Vagina (tissue), 2 donors: ENCODE measurements around the gene GABARAP. TPM values are rescaled to one million over a fixed set of nuclear protein-coding genes. Genes with fewer than 3 reads are reported as not detected.

Experiments
- DNase-seq, 2 donors: peaks; one replicate each; pipeline ENCODE4 v3.0.0-alpha.2; 2017; ENCODE audit errors: extremely low spot score in 2 of 2
- H3K27ac ChIP-seq: fragments of 200-600 bp; sonication (generic); one replicate; pipeline ENCODE4 v1.5.1; 2019
- H3K27me3 ChIP-seq: fragments of 200-600 bp; sonication (generic); one replicate; pipeline ENCODE4 v1.5.1; 2019
- H3K36me3 ChIP-seq, 2 donors: fragments of 200-600 bp; sonication (generic); one replicate each; pipeline ENCODE4 v1.5.1; 2017 to 2019
- H3K4me1 ChIP-seq: fragments of 200-600 bp; sonication (generic); one replicate; pipeline ENCODE4 v1.5.1; 2019
- H3K4me3 ChIP-seq, 2 donors: fragments of 200-600 bp; sonication (generic); 1 replicate in 1 of 2; 2 replicates in 1 of 2; pipeline ENCODE4 v1.5.1; 2016 to 2019
- H3K9me3 ChIP-seq: fragments of 200-600 bp; sonication (generic); one replicate; pipeline ENCODE4 v1.5.1; 2019
- POLR2A ChIP-seq, 2 donors: fragments of 450-650 bp; IDR thresholded peaks; one replicate each; pipeline ENCODE4 v1.6.1; 2017; ENCODE audit warnings: antibody characterized with exemption in 2 of 2, mild to moderate bottlenecking in 2 of 2, moderate library complexity in 2 of 2
- POLR2AphosphoS5 ChIP-seq, 2 donors: sonication (generic); formaldehyde crosslinking; IDR thresholded peaks; one replicate each; pipeline ENCODE4 v1.9.0; 2017; ENCODE audit warnings: antibody characterized with exemption in 2 of 2, mild to moderate bottlenecking in 2 of 2, low read depth in 1 of 2; ENCODE audit not compliant: insufficient read depth in 1 of 2
- intact Hi-C: fragments of 100-400 bp; cut with DNase I; formaldehyde crosslinking; loops from one replicate; pipeline ENCODE4 v1.15.1; 2023
- total RNA-seq: library from RNA; depleted of rRNA; stranded (reverse); fragments of >200 nt; gene quantifications from one replicate; pipeline ENCODE4 v1.2.3, GENCODE V29; 2016
- TF ChIP-seq, protein P1 (sequence below), 3 experiments: fragments of 450-650 bp in 2 of 3; fragments of 200-600 bp in 1 of 3; sonication (generic) in 1 of 3; IDR thresholded peaks; one replicate each; pipeline ENCODE4 v1.5.1; 2017 to 2019; ENCODE audit warnings: antibody characterized with exemption in 3 of 3, mild to moderate bottlenecking in 2 of 3, moderate library complexity in 2 of 3

The GABARAP gene
- total RNA-seq, 1 donor from 2014 or later, result 395 TPM

GRCh38 chr17:7235693-7236665 lies 6.3 kb downstream of the GABARAP start:
- H3K36me3 ChIP-seq, result peaks cover 0 to 25% of the 10 kb centered on the region in 2 donors
- DNase-seq, result no peak
- peak overlapping the region; percentile 99 for H3K27ac ChIP-seq
- peaks cover 65% of the 10 kb centered on the region for H3K4me1 ChIP-seq
- no peaks in the 10 kb centered on the region for H3K27me3 ChIP-seq
- intact Hi-C loops, result no loop called here
- TF ChIP-seq, protein P1, sequence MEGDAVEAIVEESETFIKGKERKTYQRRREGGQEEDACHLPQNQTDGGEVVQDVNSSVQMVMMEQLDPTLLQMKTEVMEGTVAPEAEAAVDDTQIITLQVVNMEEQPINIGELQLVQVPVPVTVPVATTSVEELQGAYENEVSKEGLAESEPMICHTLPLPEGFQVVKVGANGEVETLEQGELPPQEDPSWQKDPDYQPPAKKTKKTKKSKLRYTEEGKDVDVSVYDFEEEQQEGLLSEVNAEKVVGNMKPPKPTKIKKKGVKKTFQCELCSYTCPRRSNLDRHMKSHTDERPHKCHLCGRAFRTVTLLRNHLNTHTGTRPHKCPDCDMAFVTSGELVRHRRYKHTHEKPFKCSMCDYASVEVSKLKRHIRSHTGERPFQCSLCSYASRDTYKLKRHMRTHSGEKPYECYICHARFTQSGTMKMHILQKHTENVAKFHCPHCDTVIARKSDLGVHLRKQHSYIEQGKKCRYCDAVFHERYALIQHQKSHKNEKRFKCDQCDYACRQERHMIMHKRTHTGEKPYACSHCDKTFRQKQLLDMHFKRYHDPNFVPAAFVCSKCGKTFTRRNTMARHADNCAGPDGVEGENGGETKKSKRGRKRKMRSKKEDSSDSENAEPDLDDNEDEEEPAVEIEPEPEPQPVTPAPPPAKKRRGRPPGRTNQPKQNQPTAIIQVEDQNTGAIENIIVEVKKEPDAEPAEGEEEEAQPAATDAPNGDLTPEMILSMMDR (IDR thresholded peaks at IDR 0.05), result no peak
- H3K4me3 ChIP-seq, result no peak overlapping the region
- H3K9me3 ChIP-seq, result no peaks in the 10 kb centered on the region

- Histone ChIP-seq H3K4me1 (peaks cover 60% of the 10 kb centered on the region), H3K36me3 (peaks cover 0 to 25% of the 10 kb centered on the region in 2 donors), H3K4me3 (peak within 1 kb of the TSS; percentile 91 to 95), H3K27me3 (no peaks in the 10 kb centered on the region), H3K27ac (peak within 1 kb of the TSS; percentile 93), H3K9me3 (no peaks in the 10 kb centered on the region)
- no peak for DNase-seq
- TF ChIP-seq POLR2A (IDR thresholded peaks at IDR 0.05), result peak in 1 of 2 donors; percentile 86
- TF ChIP-seq POLR2AphosphoS5 (IDR thresholded peaks at IDR 0.05; ENCODE audit: insufficient read depth in 1 of 2, low read depth in 1 of 2), result peak; percentile 88 to 94
- TF ChIP-seq, protein P1 (IDR thresholded peaks at IDR 0.05), result peak in 1 of 3 experiments; percentile 6
- intact Hi-C loops, result no loop called here
These were observed 7.9 kb downstream of the GABARAP start, which contains the start of gene DVL2 for GRCh38 chr17:7234083-7234951. Gene DVL2, minus strand, starts transcription at chr17:7234517. Its CDS starts 255 bp downstream, at chr17:7234262.

DNA sequence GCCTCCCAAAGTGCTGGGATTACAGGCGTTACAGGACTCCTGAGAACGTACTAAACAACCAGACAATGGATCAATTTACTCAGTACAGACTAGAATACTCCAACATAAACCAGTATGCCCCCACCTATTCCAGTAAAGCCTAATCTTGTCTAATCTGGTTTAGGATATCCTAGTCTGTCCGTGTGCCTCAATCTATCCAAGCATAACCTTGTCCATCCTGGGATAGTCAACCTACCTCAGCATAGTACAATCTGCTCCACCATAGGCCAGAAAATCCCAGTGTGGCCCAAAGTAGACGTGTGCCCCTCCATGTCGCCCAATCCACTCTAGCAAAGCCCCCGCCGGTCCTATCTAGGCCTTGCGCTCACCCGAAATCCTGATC lies 8.6 kb downstream of the GABARAP start:
- no peak for DNase-seq
- peaks cover 66% of the 10 kb centered on the region for H3K4me1 ChIP-seq

GRCh38 chr17:7232114-7232513 lies 10.1 kb downstream of the GABARAP start:
- H3K4me1 ChIP-seq, result peaks cover 72% of the 10 kb centered on the region
- H3K4me3 ChIP-seq, result peak overlapping the region in 1 of 2 donors; percentile 95
- no peak overlapping the region for H3K27ac ChIP-seq
- intact Hi-C loops, result no loop called here
- no peaks in the 10 kb centered on the region for H3K9me3 ChIP-seq
- TF ChIP-seq POLR2A (IDR thresholded peaks at IDR 0.05), result no peak
- TF ChIP-seq, protein P1 (IDR thresholded peaks at IDR 0.05), result no peak
- no peak for TF ChIP-seq POLR2AphosphoS5 (IDR thresholded peaks at IDR 0.05; ENCODE audit: insufficient read depth in 1 of 2, low read depth in 1 of 2)
- H3K27me3 ChIP-seq, result no peaks in the 10 kb centered on the region
- H3K36me3 ChIP-seq, result peaks cover 0 to 45% of the 10 kb centered on the region in 2 donors
- no peak for DNase-seq

More for the DNA sequence above, 8.6 kb downstream of the GABARAP start:
- TF ChIP-seq POLR2AphosphoS5 (IDR thresholded peaks at IDR 0.05; ENCODE audit: insufficient read depth in 1 of 2, low read depth in 1 of 2), result no peak
- TF ChIP-seq, protein P1 (IDR thresholded peaks at IDR 0.05), result no peak
- TF ChIP-seq POLR2A (IDR thresholded peaks at IDR 0.05), result no peak
- H3K27me3 ChIP-seq, result no peaks in the 10 kb centered on the region
- no peaks in the 10 kb centered on the region for H3K9me3 ChIP-seq
- peak overlapping the region; percentile 93 for H3K27ac ChIP-seq
- H3K4me3 ChIP-seq, result peak overlapping the region; percentile 91 to 95
- H3K36me3 ChIP-seq, result peaks cover 0 to 31% of the 10 kb centered on the region in 2 donors
- intact Hi-C loops, result no loop called here
